GM10847 (cell line): ENCODE measurements around the gene RAB37.

Experiments
- POLR2A ChIP-seq: IDR thresholded peaks from 2 replicates; pipeline ENCODE4 v1.6.1; 2011; ENCODE audit not compliant: insufficient read length; ENCODE audit errors: extremely low read depth

RAB37 gene

GRCh38 chr17:74790161-74791058 is 53.4 kb downstream of the RAB37 start:
- TF ChIP-seq POLR2A = no peak

DNA sequence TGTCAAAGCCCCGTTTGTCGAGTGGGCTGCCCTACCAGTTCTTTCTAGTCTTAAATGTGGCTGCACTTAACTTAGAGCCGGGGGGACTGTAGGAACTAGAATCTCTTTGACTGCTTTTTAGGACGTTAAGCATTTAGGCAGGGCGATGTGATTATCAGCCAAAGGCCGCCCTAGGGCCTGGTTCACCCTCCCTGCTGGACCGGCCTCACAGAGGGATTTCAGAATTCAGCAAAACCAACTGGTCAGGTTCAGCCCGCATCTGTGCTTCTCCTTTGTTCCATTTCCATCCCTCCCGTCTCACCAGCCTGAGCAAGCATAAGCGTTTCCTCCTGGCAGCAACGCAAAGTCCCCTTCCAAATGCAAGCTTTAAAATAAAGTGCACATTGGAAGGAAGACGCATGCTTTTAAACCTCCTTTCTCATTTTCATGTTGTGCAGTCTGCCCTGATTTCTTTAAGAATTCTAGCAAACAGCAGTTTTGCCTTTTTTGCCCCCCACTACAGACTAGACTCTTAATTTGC is 55.6 kb downstream of the RAB37 start:
- TF ChIP-seq POLR2A = no peak

DNA sequence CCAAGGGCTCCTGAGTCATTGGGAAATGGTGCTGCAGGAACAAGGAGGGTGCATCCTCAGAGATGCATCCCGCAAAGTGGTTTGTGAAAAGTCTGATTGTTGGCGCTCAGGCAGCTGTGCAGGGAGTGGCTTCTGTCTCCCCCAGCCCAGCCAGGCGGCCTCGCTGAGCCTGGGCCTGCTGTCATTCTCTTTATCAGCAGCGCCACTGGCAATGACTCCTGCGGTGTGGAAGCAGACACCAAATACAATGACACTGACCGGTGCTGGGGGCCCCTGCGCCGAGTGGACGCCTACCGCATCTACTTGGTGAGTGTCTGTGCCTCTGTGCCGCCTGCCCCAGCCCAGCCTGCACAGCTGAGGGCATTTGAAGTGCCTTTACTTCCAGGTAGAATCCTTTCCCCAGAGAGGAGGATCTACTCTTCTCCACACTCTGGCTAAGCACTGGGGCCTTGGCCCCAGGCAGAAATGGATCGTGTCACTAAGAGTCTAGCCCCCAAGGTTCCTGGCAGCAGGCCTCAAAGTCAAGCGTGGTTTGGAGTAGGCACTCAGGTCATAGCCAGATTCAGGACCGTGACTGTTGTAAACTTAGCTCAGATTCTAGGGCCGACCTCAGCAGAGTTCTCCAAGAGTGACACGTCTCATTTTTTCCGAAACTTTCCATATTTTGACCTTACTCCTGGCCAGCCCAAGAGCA is 58.4 kb downstream of the RAB37 start:
- no peak for TF ChIP-seq POLR2A

GRCh38 chr17:74796211-74796610 is 59.2 kb downstream of the RAB37 start:
- no peak for TF ChIP-seq POLR2A

- TF ChIP-seq POLR2A = no peak
Observed at GRCh38 chr17:74796866-74797265, 59.8 kb downstream of the RAB37 start.
